SK-N-SH treated with all-trans-retinoic acid at 6 μM for 48 hours (cell line): ENCODE measurements around the gene OASL.

Experiments used
- ATAC-seq: fragments of 200-7000 bp; cut with Tn5 transposase; 3 replicates; pipeline ENCODE4 v1.9.1; 2020; ENCODE audit warnings: mild to moderate bottlenecking, moderate library complexity
- ARNTL ChIP-seq: fragments of 450-650 bp; formaldehyde crosslinking; IDR thresholded peaks from 2 replicates; pipeline ENCODE4 v1.5.0; 2020; ENCODE audit warnings: low read depth, mild to moderate bottlenecking, moderate library complexity, borderline replicate concordance
- ESRRG ChIP-seq: fragments of 250-450 bp; sonication (Bioruptor Pico); IDR thresholded peaks from 2 replicates; pipeline ENCODE4 v1.6.1; 2021; ENCODE audit warnings: mild to moderate bottlenecking
- GLIS3 ChIP-seq: fragments of 250-450 bp; sonication (Bioruptor Pico); IDR thresholded peaks from 2 replicates; pipeline ENCODE4 v1.5.0; 2020; ENCODE audit warnings: mild to moderate bottlenecking, moderate library complexity
- ISL1 ChIP-seq: fragments of 250-450 bp; sonication (Bioruptor Pico); IDR thresholded peaks from 2 replicates; pipeline ENCODE4 v2.1.2; 2022; ENCODE audit warnings: mild to moderate bottlenecking, moderate library complexity
- PPARA ChIP-seq: fragments of 250-450 bp; sonication (Bioruptor Pico); IDR thresholded peaks from 2 replicates; pipeline ENCODE4 v1.5.0; 2020; ENCODE audit warnings: mild to moderate bottlenecking, borderline replicate concordance
- SNAI2 ChIP-seq: fragments of 250-450 bp; sonication (Bioruptor Pico); IDR thresholded peaks from 2 replicates; pipeline ENCODE4 v1.5.0; 2020; ENCODE audit warnings: mild to moderate bottlenecking, moderate library complexity
- ZFP30 ChIP-seq: fragments of 450-650 bp; formaldehyde crosslinking; IDR thresholded peaks from 2 replicates; pipeline ENCODE4 v1.5.0; 2022; ENCODE audit warnings: mild to moderate bottlenecking, moderate library complexity
- ZNF70 ChIP-seq: fragments of 450-650 bp; formaldehyde crosslinking; IDR thresholded peaks from 2 replicates; pipeline ENCODE4 v1.5.0; 2020; ENCODE audit warnings: mild to moderate bottlenecking, moderate library complexity
- ZNF8 ChIP-seq: fragments of 450-650 bp; formaldehyde crosslinking; IDR thresholded peaks from 2 replicates; pipeline ENCODE4 v1.5.0; 2020; ENCODE audit warnings: mild to moderate bottlenecking, moderate library complexity
- TF ChIP-seq, protein P1 (sequence below): fragments of 250-450 bp; sonication (Bioruptor Pico); IDR thresholded peaks from 2 replicates; pipeline ENCODE4 v1.5.1; 2021; ENCODE audit warnings: mild to moderate bottlenecking, moderate library complexity
- TF ChIP-seq, protein P2 (sequence below): fragments of 250-450 bp; sonication (Bioruptor Pico); IDR thresholded peaks from 2 replicates; pipeline ENCODE4 v1.5.1; 2020; ENCODE audit warnings: low read depth, mild to moderate bottlenecking, moderate library complexity
- TF ChIP-seq, protein P3 (sequence below): fragments of 250-450 bp; sonication (Bioruptor Pico); IDR thresholded peaks from 2 replicates; pipeline ENCODE4 v1.8.0; 2021; ENCODE audit warnings: low read depth, mild to moderate bottlenecking, moderate library complexity, borderline replicate concordance

Gene OASL

DNA sequence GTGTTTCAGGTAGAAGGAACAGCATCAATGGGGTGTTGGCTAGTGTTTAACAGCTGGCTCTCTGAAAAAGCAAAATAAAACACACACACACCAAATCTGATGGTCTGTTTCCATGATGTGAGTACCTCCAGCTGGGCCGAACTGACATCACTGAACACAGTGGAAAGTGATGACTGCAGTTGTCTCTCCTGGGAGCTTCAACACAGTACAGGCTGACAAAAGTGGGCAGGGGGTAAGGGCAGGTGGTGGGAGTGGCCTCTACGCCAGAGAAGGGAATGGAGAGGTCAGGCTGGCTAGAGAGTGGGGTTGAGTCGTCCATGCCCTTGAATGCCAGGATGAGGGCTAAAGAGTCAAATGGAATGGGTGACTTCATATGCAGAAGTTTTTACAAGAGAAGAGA lies 68.7 kb downstream of the OASL start:
- no peak for ATAC-seq
- TF ChIP-seq ZNF8 (CRISPR knock-in tag) (no peak), PPARA (CRISPR knock-in tag) (no peak), SNAI2 (CRISPR knock-in tag) (no peak), ISL1 (CRISPR knock-in tag) (no peak), GLIS3 (no peak), ESRRG (no peak), ARNTL (CRISPR knock-in tag) (no peak), ZFP30 (CRISPR knock-in tag) (no peak), ZNF70 (CRISPR knock-in tag) (no peak)
- TF ChIP-seq, protein P1, sequence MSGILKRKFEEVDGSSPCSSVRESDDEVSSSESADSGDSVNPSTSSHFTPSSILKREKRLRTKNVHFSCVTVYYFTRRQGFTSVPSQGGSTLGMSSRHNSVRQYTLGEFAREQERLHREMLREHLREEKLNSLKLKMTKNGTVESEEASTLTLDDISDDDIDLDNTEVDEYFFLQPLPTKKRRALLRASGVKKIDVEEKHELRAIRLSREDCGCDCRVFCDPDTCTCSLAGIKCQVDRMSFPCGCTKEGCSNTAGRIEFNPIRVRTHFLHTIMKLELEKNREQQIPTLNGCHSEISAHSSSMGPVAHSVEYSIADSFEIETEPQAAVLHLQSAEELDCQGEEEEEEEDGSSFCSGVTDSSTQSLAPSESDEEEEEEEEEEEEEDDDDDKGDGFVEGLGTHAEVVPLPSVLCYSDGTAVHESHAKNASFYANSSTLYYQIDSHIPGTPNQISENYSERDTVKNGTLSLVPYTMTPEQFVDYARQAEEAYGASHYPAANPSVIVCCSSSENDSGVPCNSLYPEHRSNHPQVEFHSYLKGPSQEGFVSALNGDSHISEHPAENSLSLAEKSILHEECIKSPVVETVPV (CRISPR knock-in tag): no peak
- TF ChIP-seq, protein P2, sequence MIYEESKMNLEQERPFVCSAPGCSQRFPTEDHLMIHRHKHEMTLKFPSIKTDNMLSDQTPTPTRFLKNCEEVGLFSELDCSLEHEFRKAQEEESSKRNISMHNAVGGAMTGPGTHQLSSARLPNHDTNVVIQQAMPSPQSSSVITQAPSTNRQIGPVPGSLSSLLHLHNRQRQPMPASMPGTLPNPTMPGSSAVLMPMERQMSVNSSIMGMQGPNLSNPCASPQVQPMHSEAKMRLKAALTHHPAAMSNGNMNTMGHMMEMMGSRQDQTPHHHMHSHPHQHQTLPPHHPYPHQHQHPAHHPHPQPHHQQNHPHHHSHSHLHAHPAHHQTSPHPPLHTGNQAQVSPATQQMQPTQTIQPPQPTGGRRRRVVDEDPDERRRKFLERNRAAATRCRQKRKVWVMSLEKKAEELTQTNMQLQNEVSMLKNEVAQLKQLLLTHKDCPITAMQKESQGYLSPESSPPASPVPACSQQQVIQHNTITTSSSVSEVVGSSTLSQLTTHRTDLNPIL: no peak
- TF ChIP-seq, protein P3, sequence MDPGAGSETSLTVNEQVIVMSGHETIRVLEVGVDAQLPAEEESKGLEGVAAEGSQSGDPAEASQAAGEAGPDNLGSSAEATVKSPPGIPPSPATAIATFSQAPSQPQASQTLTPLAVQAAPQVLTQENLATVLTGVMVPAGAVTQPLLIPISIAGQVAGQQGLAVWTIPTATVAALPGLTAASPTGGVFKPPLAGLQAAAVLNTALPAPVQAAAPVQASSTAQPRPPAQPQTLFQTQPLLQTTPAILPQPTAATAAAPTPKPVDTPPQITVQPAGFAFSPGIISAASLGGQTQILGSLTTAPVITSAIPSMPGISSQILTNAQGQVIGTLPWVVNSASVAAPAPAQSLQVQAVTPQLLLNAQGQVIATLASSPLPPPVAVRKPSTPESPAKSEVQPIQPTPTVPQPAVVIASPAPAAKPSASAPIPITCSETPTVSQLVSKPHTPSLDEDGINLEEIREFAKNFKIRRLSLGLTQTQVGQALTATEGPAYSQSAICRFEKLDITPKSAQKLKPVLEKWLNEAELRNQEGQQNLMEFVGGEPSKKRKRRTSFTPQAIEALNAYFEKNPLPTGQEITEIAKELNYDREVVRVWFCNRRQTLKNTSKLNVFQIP (CRISPR knock-in tag): no peak
